22Rv1 (cell line): Measurements from ENCODE around the gene QKI.

Experiments
- ZFX ChIP-seq: fragments of 450-650 bp; IDR thresholded peaks from 2 replicates; pipeline ENCODE4 v1.6.1; 2017; ENCODE audit warnings: antibody characterized with exemption, borderline replicate concordance
- TF ChIP-seq, protein P1 (sequence below): fragments of 450-650 bp; IDR thresholded peaks from 2 replicates; pipeline ENCODE4 v1.5.1; 2017; ENCODE audit warnings: mild to moderate bottlenecking

- TF ChIP-seq, protein P1, sequence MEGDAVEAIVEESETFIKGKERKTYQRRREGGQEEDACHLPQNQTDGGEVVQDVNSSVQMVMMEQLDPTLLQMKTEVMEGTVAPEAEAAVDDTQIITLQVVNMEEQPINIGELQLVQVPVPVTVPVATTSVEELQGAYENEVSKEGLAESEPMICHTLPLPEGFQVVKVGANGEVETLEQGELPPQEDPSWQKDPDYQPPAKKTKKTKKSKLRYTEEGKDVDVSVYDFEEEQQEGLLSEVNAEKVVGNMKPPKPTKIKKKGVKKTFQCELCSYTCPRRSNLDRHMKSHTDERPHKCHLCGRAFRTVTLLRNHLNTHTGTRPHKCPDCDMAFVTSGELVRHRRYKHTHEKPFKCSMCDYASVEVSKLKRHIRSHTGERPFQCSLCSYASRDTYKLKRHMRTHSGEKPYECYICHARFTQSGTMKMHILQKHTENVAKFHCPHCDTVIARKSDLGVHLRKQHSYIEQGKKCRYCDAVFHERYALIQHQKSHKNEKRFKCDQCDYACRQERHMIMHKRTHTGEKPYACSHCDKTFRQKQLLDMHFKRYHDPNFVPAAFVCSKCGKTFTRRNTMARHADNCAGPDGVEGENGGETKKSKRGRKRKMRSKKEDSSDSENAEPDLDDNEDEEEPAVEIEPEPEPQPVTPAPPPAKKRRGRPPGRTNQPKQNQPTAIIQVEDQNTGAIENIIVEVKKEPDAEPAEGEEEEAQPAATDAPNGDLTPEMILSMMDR = peak; percentile 52
- no peak for TF ChIP-seq ZFX
Measured at GRCh38 chr6:163579880-163580295, 165.4 kb downstream of the QKI start.
